Lung (tissue), 12 donors: ENCODE results near the gene LRSAM1. TPM values are rescaled to one million over a fixed set of nuclear protein-coding genes. Genes with fewer than 3 reads are reported as not detected.

ENCODE experiments used
- ATAC-seq: fragments of 200-7000 bp; cut with Tn5 transposase; one replicate; pipeline ENCODE4 v1.9.1; 2020; ENCODE audit warnings: moderate number of reproducible peaks; ENCODE audit not compliant: insufficient read depth, low FRiP score
- DNase-seq, 3 donors: peaks; one replicate each; pipeline ENCODE4 v3.0.0-alpha.2; 2013 to 2017
- H3K27ac ChIP-seq, 2 donors: one replicate each; pipeline ENCODE4 v1.5.1; 2013; ENCODE audit warnings: mild to moderate bottlenecking in 2 of 2, moderate library complexity in 2 of 2, control low read depth in 1 of 2, inconsistent platforms in 1 of 2, low read depth in 1 of 2, low read length in 1 of 2
- H3K27me3 ChIP-seq, 3 donors: one replicate each; pipeline ENCODE4 v1.5.1; 2013; ENCODE audit warnings: low read length in 2 of 3; ENCODE audit not compliant: control insufficient read depth in 3 of 3, insufficient read depth in 3 of 3
- H3K36me3 ChIP-seq, 4 donors: one replicate each; pipeline ENCODE4 v1.5.1; 2013; ENCODE audit warnings: low read length in 4 of 4, mild to moderate bottlenecking in 1 of 4, moderate library complexity in 1 of 4; ENCODE audit not compliant: control insufficient read depth in 4 of 4, insufficient read depth in 4 of 4
- H3K4me1 ChIP-seq, 5 donors: one replicate each; pipeline ENCODE4 v1.5.1; 2013; ENCODE audit warnings: low read length in 5 of 5, mild to moderate bottlenecking in 2 of 5, moderate library complexity in 1 of 5; ENCODE audit not compliant: control insufficient read depth in 5 of 5, insufficient read depth in 5 of 5
- H3K4me3 ChIP-seq: one replicate; pipeline ENCODE4 v1.5.1; 2013; ENCODE audit warnings: mild to moderate bottlenecking, control low read depth, moderate library complexity
- H3K9ac ChIP-seq, 2 donors: one replicate each; pipeline ENCODE4 v1.5.1; 2013; ENCODE audit warnings: low read length in 2 of 2, control low read depth in 1 of 2; ENCODE audit not compliant: insufficient read depth in 1 of 2
- H3K9me3 ChIP-seq, 4 donors: one replicate each; pipeline ENCODE4 v1.5.1; 2013; ENCODE audit warnings: low read length in 3 of 4, mild to moderate bottlenecking in 1 of 4, moderate library complexity in 1 of 4; ENCODE audit not compliant: control insufficient read depth in 4 of 4, insufficient read depth in 3 of 4
- WGBS, 2 donors: extraction: QIAGEN DNeasy Blood & Tissue Kit; methylation state at CpG; one replicate each; pipeline ENCODE4 v1.1.7; 2013; 5-methylcytosine and 5-hydroxymethylcytosine counted together
- polyA plus RNA-seq, 2 donors: library from polyadenylated mRNA; stranded (reverse); fragments of 200-250 nt; gene quantifications; one replicate each; pipeline ENCODE4 v1.2.1, GENCODE V29; 2013
- total RNA-seq, 2 donors: library from RNA; depleted of rRNA in 1 of 2; stranded (reverse); fragments of >200 nt in 1 of 2; gene quantifications; one replicate each; pipeline ENCODE4 v1.2.1, GENCODE V29; 2014 to 2021
- TF ChIP-seq, protein P1 (sequence below): IDR thresholded peaks from 2 replicates; pipeline ENCODE4 v1.5.1; 2012; ENCODE audit warnings: mild to moderate bottlenecking; ENCODE audit errors: control extremely low read depth, extremely low read depth
- donor health status: control.
- donor health status: control.
- donor health status: Bipolar disorder and iron deficiency.
- donor health status: healthy.
- donor health status: DM: yes; HTN: yes; CAD: no.

LRSAM1 gene
- total and polyA plus RNA-seq, 4 donors: 13.5 to 24.5 (median 18.0) TPM

DNA sequence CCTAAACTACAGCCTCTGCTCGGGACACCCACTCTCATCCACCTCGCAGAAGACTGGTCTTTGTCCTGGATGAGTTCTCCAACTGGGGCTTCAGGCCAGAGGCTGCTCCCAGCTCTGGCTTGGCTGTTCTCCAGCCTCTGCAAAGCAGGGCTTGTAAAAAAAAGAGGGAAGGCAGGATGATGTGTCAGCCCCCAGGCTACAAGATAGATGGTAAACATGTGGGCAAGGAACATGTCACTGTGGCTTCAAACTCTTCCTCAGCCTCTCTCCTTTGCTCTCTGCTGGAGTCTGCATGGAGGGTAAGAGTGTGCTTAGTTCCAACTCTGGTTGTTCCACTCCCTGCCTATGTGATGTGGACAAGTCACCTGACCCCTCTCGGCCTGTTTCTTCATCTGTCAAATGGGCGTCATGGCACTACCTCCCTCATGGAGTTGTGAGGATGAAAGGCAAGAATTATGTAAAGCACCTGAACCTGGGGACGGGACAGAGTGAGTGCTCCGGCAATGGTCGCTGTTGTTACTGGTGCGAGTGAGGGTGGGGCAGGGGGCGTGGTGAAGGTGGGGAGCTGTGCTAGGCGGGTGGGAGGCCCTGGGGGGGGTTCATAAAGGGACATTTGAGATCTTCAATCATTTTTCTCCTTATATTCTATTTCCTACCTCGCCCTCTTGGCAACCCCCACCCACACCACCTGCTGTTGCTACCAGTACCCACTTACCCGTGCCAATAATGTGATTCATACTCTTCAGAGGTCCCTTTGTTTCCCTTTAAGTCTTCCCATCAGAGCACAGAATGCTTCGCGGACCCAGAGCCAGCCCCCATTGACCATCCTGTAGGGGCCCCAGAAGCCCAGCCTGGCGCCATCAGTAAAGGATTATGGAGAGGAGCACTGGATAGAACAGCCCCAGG lies 33.9 kb upstream of the LRSAM1 start:
- DNase-seq (no peak), ATAC-seq (no peak)
- no peak overlapping the region for H3K27ac ChIP-seq
- peaks cover 0 to under 1% (median 0%) of the 10 kb centered on the region in 4 donors for H3K36me3 ChIP-seq
- no peaks in the 10 kb centered on the region for H3K27me3 ChIP-seq
- peaks cover 0 to 3% (median 0%) of the 10 kb centered on the region in 5 donors for H3K4me1 ChIP-seq
- 80 to 86% methylated on average over 14 to 15 of the region's 15 CpGs for WGBS, 2 donors
- H3K9ac ChIP-seq: no peak overlapping the region
- TF ChIP-seq, protein P1, sequence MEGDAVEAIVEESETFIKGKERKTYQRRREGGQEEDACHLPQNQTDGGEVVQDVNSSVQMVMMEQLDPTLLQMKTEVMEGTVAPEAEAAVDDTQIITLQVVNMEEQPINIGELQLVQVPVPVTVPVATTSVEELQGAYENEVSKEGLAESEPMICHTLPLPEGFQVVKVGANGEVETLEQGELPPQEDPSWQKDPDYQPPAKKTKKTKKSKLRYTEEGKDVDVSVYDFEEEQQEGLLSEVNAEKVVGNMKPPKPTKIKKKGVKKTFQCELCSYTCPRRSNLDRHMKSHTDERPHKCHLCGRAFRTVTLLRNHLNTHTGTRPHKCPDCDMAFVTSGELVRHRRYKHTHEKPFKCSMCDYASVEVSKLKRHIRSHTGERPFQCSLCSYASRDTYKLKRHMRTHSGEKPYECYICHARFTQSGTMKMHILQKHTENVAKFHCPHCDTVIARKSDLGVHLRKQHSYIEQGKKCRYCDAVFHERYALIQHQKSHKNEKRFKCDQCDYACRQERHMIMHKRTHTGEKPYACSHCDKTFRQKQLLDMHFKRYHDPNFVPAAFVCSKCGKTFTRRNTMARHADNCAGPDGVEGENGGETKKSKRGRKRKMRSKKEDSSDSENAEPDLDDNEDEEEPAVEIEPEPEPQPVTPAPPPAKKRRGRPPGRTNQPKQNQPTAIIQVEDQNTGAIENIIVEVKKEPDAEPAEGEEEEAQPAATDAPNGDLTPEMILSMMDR: no peak
- H3K4me3 ChIP-seq: no peak overlapping the region
- H3K9me3 ChIP-seq: no peaks in the 10 kb centered on the region

DNA sequence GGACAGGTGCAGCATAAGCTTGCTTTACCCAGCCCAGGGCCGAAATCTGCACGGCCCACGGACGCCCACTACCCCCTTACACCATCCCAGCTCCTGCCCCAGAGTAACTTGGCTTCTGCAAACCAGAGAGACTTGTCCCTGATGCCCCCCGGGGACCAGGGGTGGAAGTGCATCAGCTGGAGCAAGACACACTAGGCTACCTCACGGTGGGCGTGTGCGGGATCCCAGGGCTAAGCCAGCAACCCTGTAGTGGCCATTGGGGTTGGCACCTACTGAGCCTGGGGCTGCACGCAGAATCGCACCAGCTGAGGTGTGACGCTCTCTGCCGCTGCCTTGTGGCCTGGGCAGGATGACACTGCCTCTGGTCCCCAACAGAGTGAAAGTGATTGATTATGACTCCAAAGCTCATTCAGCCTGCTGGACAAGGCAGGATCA lies 33.3 kb upstream of the LRSAM1 start:
- TF ChIP-seq, protein P1: no peak
- DNase-seq (no peak), ATAC-seq (no peak)
- Histone ChIP-seq H3K27ac (no peak overlapping the region), H3K9me3 (no peaks in the 10 kb centered on the region), H3K4me3 (no peak overlapping the region), H3K27me3 (no peaks in the 10 kb centered on the region), H3K4me1 (peaks cover 0 to 10% (median 5%) of the 10 kb centered on the region in 5 donors), H3K36me3 (no peaks in the 10 kb centered on the region), H3K9ac (no peak overlapping the region)
- 76 to 77% methylated on average over 12 of the region's 12 CpGs for WGBS, 2 donors

DNA sequence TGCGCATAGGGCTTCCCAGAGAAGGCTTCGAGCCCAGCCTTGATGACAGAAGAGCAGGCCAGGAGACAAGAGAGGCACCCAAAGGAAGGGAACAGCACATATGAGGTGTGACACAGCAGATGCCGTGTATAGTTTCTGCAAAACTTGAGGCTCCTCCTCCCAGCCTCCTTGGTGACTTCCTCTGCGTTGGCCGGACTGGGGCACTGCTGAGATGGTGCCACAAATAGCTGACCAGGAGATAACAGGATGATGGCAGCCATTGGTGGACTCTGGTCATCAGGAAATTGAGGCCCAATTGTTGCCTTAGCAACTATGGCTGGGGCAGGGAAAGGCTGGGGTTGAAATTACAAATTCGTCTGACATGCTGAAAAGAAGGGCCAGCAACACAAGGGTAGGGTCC lies 32.0 kb upstream of the LRSAM1 start:
- Histone ChIP-seq H3K4me3 (no peak overlapping the region), H3K27me3 (no peaks in the 10 kb centered on the region), H3K27ac (no peak overlapping the region), H3K4me1 (peaks cover 0 to 12% (median 7%) of the 10 kb centered on the region in 5 donors), H3K9me3 (no peaks in the 10 kb centered on the region), H3K9ac (peak overlapping the region in 1 of 2 donors; percentile 73), H3K36me3 (peaks cover 0 to under 1% (median 0%) of the 10 kb centered on the region in 4 donors)
- WGBS, 2 donors: 76 to 84% methylated on average over 6 of the region's 6 CpGs
- DNase-seq (no peak), ATAC-seq (no peak)
- TF ChIP-seq, protein P1: no peak
